SK-N-SH (cell line): Measurements from ENCODE around the gene PRSS48. TPM values are rescaled to one million over a fixed set of nuclear protein-coding genes. Genes with fewer than 3 reads are reported as not detected.
"Not testable (repeated sequence)": the region's sequence is repeated elsewhere in the genome, so short reads cannot be mapped to it uniquely, and the experiment has no call there.

Experiments used
- CTCF ChIA-PET: fragments of 300-600, 350-600 bp; formaldehyde crosslinking; extraction: SDS; loops from one replicate; lab custom pipeline; 2021; lab: Yijun Ruan, JAX
- POLR2A ChIA-PET: fragments of 350-600 bp; sonication (Branson Sonifier 250); formaldehyde crosslinking; extraction: SDS; loops from one replicate; lab custom pipeline; 2020; ENCODE audit warnings: antibody characterized with exemption, inconsistent platforms; lab: Yijun Ruan, JAX
- DNase-seq: peaks from one replicate; pipeline ENCODE4 v3.0.0; 2012
- H2AFZ ChIP-seq: fragments of 200-600 bp; sonication (generic); 2 replicates; pipeline ENCODE4 v1.8.1; 2016; ENCODE audit warnings: antibody characterized with exemption, mild to moderate bottlenecking, low read depth
- H3F3A ChIP-seq: fragments of 200-600 bp; sonication (generic); replicated peaks from 2 replicates; pipeline ENCODE3; 2016; ENCODE audit warnings: antibody characterized with exemption, mild to moderate bottlenecking; ENCODE audit not compliant: insufficient read depth
- H3K27ac ChIP-seq, 2 experiments: fragments of 200-500 bp in 1 of 2; fragments of 200-600 bp in 1 of 2; sonication (Bioruptor generic) in 1 of 2; sonication (generic), shearing (Covaris generic) in 1 of 2; 2 replicates each; pipeline versions ENCODE4 v1.5.1 to v1.6.1; 2014 to 2016; ENCODE audit warnings: low read depth in 2 of 2, inconsistent platforms in 1 of 2, low read length in 1 of 2, mild to moderate bottlenecking in 1 of 2, mixed read lengths in 1 of 2
- H3K27me3 ChIP-seq: fragments of 200-600 bp; sonication (generic), shearing (Covaris generic); 2 replicates; pipeline ENCODE4 v1.6.1; 2016; ENCODE audit warnings: mixed run types; ENCODE audit not compliant: insufficient read depth
- H3K36me3 ChIP-seq, 2 experiments: fragments of 200-500 bp in 1 of 2; fragments of 200-600 bp in 1 of 2; sonication (Bioruptor generic) in 1 of 2; sonication (generic) in 1 of 2; replicated peaks in 1 of 2; 2 replicates each; pipeline versions ENCODE3 to v1.5.1; 2014 to 2016; ENCODE audit warnings: low read length in 1 of 2, mild to moderate bottlenecking in 1 of 2; ENCODE audit not compliant: insufficient read depth in 2 of 2, control insufficient read depth in 1 of 2
- H3K4me1 ChIP-seq, 2 experiments: fragments of 200-500 bp in 1 of 2; fragments of 200-600 bp in 1 of 2; sonication (Bioruptor generic) in 1 of 2; sonication (generic), shearing (Covaris generic) in 1 of 2; 2 replicates each; pipeline versions ENCODE4 v1.5.1 to v1.6.1; 2014 to 2016; ENCODE audit warnings: low read depth in 1 of 2, low read length in 1 of 2, mixed run types in 1 of 2; ENCODE audit not compliant: insufficient read depth in 2 of 2, control insufficient read depth in 1 of 2
- H3K4me2 ChIP-seq: fragments of 200-600 bp; sonication (generic), shearing (Covaris generic); 2 replicates; pipeline ENCODE4 v1.6.1; 2017; ENCODE audit warnings: mixed run types
- H3K4me3 ChIP-seq, 2 experiments: fragments of 200-500 bp in 1 of 2; fragments of 200-600 bp in 1 of 2; sonication (Bioruptor generic) in 1 of 2; sonication (generic), shearing (Covaris generic) in 1 of 2; 2 replicates each; pipeline versions ENCODE4 v1.5.1 to v1.8.1; 2014 to 2016; ENCODE audit warnings: low read depth in 2 of 2, inconsistent platforms in 1 of 2, low read length in 1 of 2, mild to moderate bottlenecking in 1 of 2, mixed read lengths in 1 of 2, moderate library complexity in 1 of 2
- H3K79me2 ChIP-seq: fragments of 200-600 bp; sonication (generic); 2 replicates; pipeline ENCODE4 v1.8.1; 2017; ENCODE audit warnings: mild to moderate bottlenecking; ENCODE audit not compliant: insufficient read depth
- H3K9ac ChIP-seq: fragments of 200-600 bp; sonication (generic); 2 replicates; pipeline ENCODE4 v1.6.1; 2017; ENCODE audit warnings: mixed run types
- H3K9me2 ChIP-seq: fragments of 200-600 bp; sonication (generic); 2 replicates; pipeline ENCODE4 v1.6.1; 2017; ENCODE audit warnings: mixed run types
- H3K9me3 ChIP-seq: fragments of 200-600 bp; sonication (generic); 2 replicates; pipeline ENCODE4 v1.6.1; 2017; ENCODE audit warnings: mixed run types, mild to moderate bottlenecking, moderate library complexity
- H4K20me1 ChIP-seq: fragments of 200-600 bp; sonication (generic); 2 replicates; pipeline ENCODE4 v1.6.1; 2017; ENCODE audit warnings: mild to moderate bottlenecking, mixed run types; ENCODE audit not compliant: insufficient read depth
- CHD2 ChIP-seq: fragments of 150-350 bp; IDR thresholded peaks from 2 replicates; pipeline ENCODE4 v1.6.1; 2018; ENCODE audit warnings: low read length; ENCODE audit not compliant: partially characterized antibody
- EP300 ChIP-seq, 2 experiments: IDR thresholded peaks; 2 replicates each; pipeline versions ENCODE4 v1.4.0 to v1.6.1; 2012; ENCODE audit warnings: borderline replicate concordance in 1 of 2, low read depth in 1 of 2, low read length in 1 of 2
- FOSL2 ChIP-seq: IDR thresholded peaks from 2 replicates; pipeline ENCODE4 v1.4.0; 2012; ENCODE audit warnings: low read depth, mild to moderate bottlenecking, moderate library complexity, borderline replicate concordance
- FOXJ3 ChIP-seq: sonication (generic); formaldehyde crosslinking; IDR thresholded peaks from 2 replicates; pipeline ENCODE4 v1.5.1; 2020; ENCODE audit warnings: mild to moderate bottlenecking, missing genetic modification reagents
- GABPA ChIP-seq: IDR thresholded peaks from 2 replicates; pipeline ENCODE4 v1.4.0; 2012; ENCODE audit warnings: low read depth, mild to moderate bottlenecking
- JUND ChIP-seq: IDR thresholded peaks from 2 replicates; pipeline ENCODE4 v1.4.0; 2012
- NRF1 ChIP-seq: IDR thresholded peaks from 2 replicates; pipeline ENCODE4 v1.6.1; 2012; ENCODE audit warnings: low read depth, mild to moderate bottlenecking, low read length
- POLR2AphosphoS5 ChIP-seq: IDR thresholded peaks from 2 replicates; pipeline ENCODE4 v1.6.1; 2012; ENCODE audit warnings: low read depth, low read length
- RCOR1 ChIP-seq: fragments of 150-350 bp; IDR thresholded peaks from 2 replicates; pipeline ENCODE4 v1.6.1; 2017; ENCODE audit warnings: antibody characterized with exemption, low read length
- SIN3A ChIP-seq: IDR thresholded peaks from 2 replicates; pipeline ENCODE4 v1.6.1; 2012; ENCODE audit warnings: low read depth, mild to moderate bottlenecking, low read length, moderate library complexity, borderline replicate concordance
- SMC3 ChIP-seq: IDR thresholded peaks from 2 replicates; pipeline ENCODE4 v1.6.1; 2012; ENCODE audit warnings: low read depth, low read length, improper control_type of control experiment
- TAF1 ChIP-seq: IDR thresholded peaks from 2 replicates; pipeline ENCODE4 v1.6.1; 2012; ENCODE audit warnings: low read depth, mild to moderate bottlenecking, low read length, moderate library complexity, borderline replicate concordance
- WGBS: methylation state at CpG from one replicate; pipeline ENCODE4 v1.1.6; 2017; ENCODE audit warnings: low lambda C conversion rate; 5-methylcytosine and 5-hydroxymethylcytosine counted together
- polyA plus RNA-seq, 3 experiments: library from polyadenylated mRNA; depleted of rRNA; stranded (reverse); fragments of >200 nt; gene quantifications; 2 replicates each; pipeline ENCODE4 v1.2.3, GENCODE V29; 2012
- TF ChIP-seq, protein P1 (sequence below): IDR thresholded peaks from 2 replicates; pipeline ENCODE4 v1.4.0; 2012; ENCODE audit warnings: low read depth, borderline replicate concordance

Gene PRSS48
- polyA plus RNA-seq, 1 of the 3 experiments (the other 2 are of a cell fraction), result not detected

GRCh38 chr4:151250706-151251105, 26.3 kb upstream of the PRSS48 start:
- H3K9me3 ChIP-seq, result no peaks in the 10 kb centered on the region
- H3K79me2 ChIP-seq, result peaks cover 5% of the 10 kb centered on the region; the same call in 1 of the 2 replicates
- no peak overlapping the region for H3K4me3 ChIP-seq
- H3K27me3 ChIP-seq, result no peaks in the 10 kb centered on the region
- H3K9ac ChIP-seq, result no peak overlapping the region
- ChIA-PET CTCF (interaction anchor here (0.6 kb wide), 1 partner anchor 15 kb away, joined by 3 read pairs; no protein-coding TSS in a partner anchor), POLR2A (no interaction called here)
- H3F3A ChIP-seq, result no peaks in the 10 kb centered on the region
- peaks cover 0 to 10% of the 10 kb centered on the region in 2 experiments; a peak in 1 of 4 replicates for H3K4me1 ChIP-seq
- peaks cover 2 to 7% of the 10 kb centered on the region in 2 experiments for H3K36me3 ChIP-seq
- H2AFZ ChIP-seq, result no peak overlapping the region
- H3K4me2 ChIP-seq, result no peak overlapping the region
- no peak overlapping the region for H3K27ac ChIP-seq
- TF ChIP-seq, protein P1, sequence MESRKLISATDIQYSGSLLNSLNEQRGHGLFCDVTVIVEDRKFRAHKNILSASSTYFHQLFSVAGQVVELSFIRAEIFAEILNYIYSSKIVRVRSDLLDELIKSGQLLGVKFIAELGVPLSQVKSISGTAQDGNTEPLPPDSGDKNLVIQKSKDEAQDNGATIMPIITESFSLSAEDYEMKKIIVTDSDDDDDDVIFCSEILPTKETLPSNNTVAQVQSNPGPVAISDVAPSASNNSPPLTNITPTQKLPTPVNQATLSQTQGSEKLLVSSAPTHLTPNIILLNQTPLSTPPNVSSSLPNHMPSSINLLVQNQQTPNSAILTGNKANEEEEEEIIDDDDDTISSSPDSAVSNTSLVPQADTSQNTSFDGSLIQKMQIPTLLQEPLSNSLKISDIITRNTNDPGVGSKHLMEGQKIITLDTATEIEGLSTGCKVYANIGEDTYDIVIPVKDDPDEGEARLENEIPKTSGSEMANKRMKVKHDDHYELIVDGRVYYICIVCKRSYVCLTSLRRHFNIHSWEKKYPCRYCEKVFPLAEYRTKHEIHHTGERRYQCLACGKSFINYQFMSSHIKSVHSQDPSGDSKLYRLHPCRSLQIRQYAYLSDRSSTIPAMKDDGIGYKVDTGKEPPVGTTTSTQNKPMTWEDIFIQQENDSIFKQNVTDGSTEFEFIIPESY, result no peak
- TF ChIP-seq FOXJ3 (CRISPR knock-in tag), result no peak
- no peak for TF ChIP-seq RCOR1
- no peak for TF ChIP-seq FOSL2
- no peak for TF ChIP-seq GABPA
- TF ChIP-seq NRF1, result no peak
- H3K9me2 ChIP-seq, result no peaks in the 10 kb centered on the region
- no peaks in the 10 kb centered on the region for H4K20me1 ChIP-seq
- no peak for DNase-seq
- 92% methylated on average over 5 of the region's 5 CpGs for WGBS

DNA sequence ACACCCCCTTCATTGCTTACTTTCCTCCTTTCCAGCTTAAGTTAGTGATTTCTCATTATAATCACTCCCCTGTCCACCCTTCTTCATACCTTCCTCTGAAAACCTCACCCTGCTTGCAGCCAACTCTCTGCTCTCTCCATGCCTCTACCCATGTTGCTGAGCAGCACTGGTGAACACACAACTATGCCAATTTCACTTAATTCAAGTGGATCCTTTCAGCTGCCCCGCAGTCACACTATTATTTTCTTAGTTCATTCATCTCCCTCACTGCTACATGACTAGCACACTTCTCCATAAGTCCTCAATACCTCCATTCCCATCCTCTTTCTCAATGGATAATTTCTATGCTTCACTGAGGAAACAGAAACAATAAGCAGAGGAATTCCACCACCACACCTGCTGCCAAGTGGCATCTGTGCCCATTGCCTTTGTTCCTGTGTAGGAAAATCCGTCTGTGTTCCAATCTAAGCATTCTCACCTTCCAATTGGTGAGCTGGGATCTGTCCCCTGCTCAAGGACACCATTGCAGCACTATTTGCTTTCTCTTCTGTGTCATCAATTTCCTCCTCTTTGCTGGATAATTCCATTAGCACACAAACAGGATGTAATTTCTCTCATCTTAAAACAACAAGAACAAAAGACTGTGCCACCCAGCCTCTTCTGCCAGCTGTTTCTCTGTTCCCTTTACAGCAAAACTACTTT, 25.2 kb upstream of the PRSS48 start:
- H3K27me3 ChIP-seq, result no peaks in the 10 kb centered on the region
- peaks cover 0 to 3% of the 10 kb centered on the region in 2 experiments for H3K36me3 ChIP-seq
- ChIA-PET POLR2A (no interaction called here), CTCF (interaction anchor here (0.9 kb wide), 1 partner anchor 353 kb away, joined by 3 read pairs; no protein-coding TSS in a partner anchor)
- no peak overlapping the region for H3K9ac ChIP-seq
- H3K9me3 ChIP-seq, result no peaks in the 10 kb centered on the region
- no peak overlapping the region for H2AFZ ChIP-seq
- no peak for DNase-seq
- 45% methylated on average over 2 of the region's 2 CpGs for WGBS
- H3K79me2 ChIP-seq, result peaks cover 5% of the 10 kb centered on the region; the same call in 1 of the 2 replicates
- no peak overlapping the region for H3K4me3 ChIP-seq
- H4K20me1 ChIP-seq, result no peaks in the 10 kb centered on the region
- H3K27ac ChIP-seq, result no peak overlapping the region; a peak in 1 of 4 replicates
- no peaks in the 10 kb centered on the region for H3K9me2 ChIP-seq
- H3K4me1 ChIP-seq, result peaks cover 0 to 10% of the 10 kb centered on the region in 2 experiments; a peak in 1 of 4 replicates
- H3K4me2 ChIP-seq, result no peak overlapping the region
- TF ChIP-seq JUND (no peak), SIN3A (no peak), SMC3 (no peak), EP300 (IDR thresholded peaks at IDR 0.05; ENCODE audit: borderline replicate concordance in 1 of 2, low read depth in 1 of 2, low read length in 1 of 2) (no peak), TAF1 (no peak), POLR2AphosphoS5 (no peak), CHD2 (no peak)
- no peaks in the 10 kb centered on the region for H3F3A ChIP-seq

DNA sequence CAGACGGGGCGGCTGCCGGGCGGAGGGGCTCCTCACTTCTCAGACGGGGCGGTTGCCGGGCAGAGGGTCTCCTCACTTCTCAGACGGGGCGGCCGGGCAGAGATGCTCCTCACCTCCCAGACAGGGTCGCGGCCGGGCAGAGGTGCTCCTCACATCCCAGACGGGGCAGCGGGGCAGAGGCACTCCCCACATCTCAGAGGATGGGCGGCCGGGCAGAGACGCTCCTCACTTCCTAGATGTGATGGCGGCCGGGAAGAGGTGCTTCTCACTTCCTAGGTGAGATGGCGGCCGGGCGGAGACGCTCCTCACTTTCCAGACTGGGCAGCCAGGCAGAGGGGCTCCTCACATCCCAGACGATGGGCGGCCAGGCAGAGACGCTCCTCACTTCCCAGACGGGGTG, 21.7 kb upstream of the PRSS48 start:
- H3K4me2 ChIP-seq, H3K9ac ChIP-seq, DNase-seq, H3K27me3 ChIP-seq, H3K36me3 ChIP-seq, CTCF ChIA-PET, H3K9me2 ChIP-seq, H3K9me3 ChIP-seq, H3K4me3 ChIP-seq, H3K27ac ChIP-seq, H2AFZ ChIP-seq, H3F3A ChIP-seq, POLR2A ChIA-PET, H3K79me2 ChIP-seq, H4K20me1 ChIP-seq: not testable (repeated sequence)
- peaks cover 0 to 10% of the 10 kb centered on the region in 2 experiments; a peak in 1 of 4 replicates for H3K4me1 ChIP-seq
- no CpG with 5 or more reads among the region's 28 CpGs for WGBS

GRCh38 chr4:151255680-151256079, 21.3 kb upstream of the PRSS48 start:
- H2AFZ ChIP-seq, H3K36me3 ChIP-seq, DNase-seq, CTCF ChIA-PET, H4K20me1 ChIP-seq, POLR2A ChIA-PET, H3K4me2 ChIP-seq, H3K27me3 ChIP-seq, H3K79me2 ChIP-seq, H3K27ac ChIP-seq, H3K9ac ChIP-seq, H3K4me3 ChIP-seq, H3K9me2 ChIP-seq, H3K9me3 ChIP-seq, H3F3A ChIP-seq: not testable (repeated sequence)
- peaks cover 0 to 10% of the 10 kb centered on the region in 2 experiments; a peak in 1 of 4 replicates for H3K4me1 ChIP-seq
- WGBS, result 98% methylated on average over 11 of the region's 17 CpGs
